H1 (cell line): Measurements from ENCODE around the gene WDFY4. TPM values are rescaled to one million over a fixed set of nuclear protein-coding genes. Genes with fewer than 3 reads are reported as not detected.

ENCODE experiments used
- CTCF ChIA-PET: fragments of 300-600 bp; sonication (Branson Sonifier 250); formaldehyde crosslinking; loops from one replicate; lab custom pipeline; 2021; ENCODE audit not compliant: partially characterized antibody; lab: Charles Lee
- POLR2A ChIA-PET: fragments of 300-600 bp; sonication (Branson Sonifier 250); formaldehyde crosslinking; loops from one replicate; lab custom pipeline; 2021; ENCODE audit warnings: inconsistent platforms; ENCODE audit not compliant: partially characterized antibody; lab: Charles Lee
- DNase-seq, 2 experiments: peaks; one replicate each; pipeline versions ENCODE4 v3.0.0 to v3.0.0-alpha.2; 2010 to 2022; ENCODE audit warnings: low spot score in 2 of 2, low read depth in 1 of 2, mixed read lengths in 1 of 2
- FAIRE-seq: peaks from 2 replicates; lab custom pipeline; 2011; peaks lifted over from hg19 to GRCh38; lab: Jason Lieb, UNC
- H2AFZ ChIP-seq: 2 replicates; pipeline ENCODE4 v1.8.1; 2012; ENCODE audit warnings: low read length, inconsistent platforms
- H2AK5ac ChIP-seq: 2 replicates; pipeline ENCODE4 v1.6.1; 2013; ENCODE audit warnings: low read depth, low read length
- H2BK120ac ChIP-seq: replicated peaks from 2 replicates; pipeline ENCODE3; 2013; ENCODE audit warnings: low read depth, low read length, inconsistent platforms
- H2BK12ac ChIP-seq: 2 replicates; pipeline ENCODE4 v1.6.1; 2013; ENCODE audit warnings: low read depth, low read length
- H2BK15ac ChIP-seq: 2 replicates; pipeline ENCODE4 v1.6.1; 2013; ENCODE audit warnings: low read length
- H2BK20ac ChIP-seq: 2 replicates; pipeline ENCODE4 v1.6.1; 2013; ENCODE audit warnings: low read length
- H2BK5ac ChIP-seq: 2 replicates; pipeline ENCODE4 v1.6.1; 2013; ENCODE audit warnings: low read depth, low read length
- H3K14ac ChIP-seq: 2 replicates; pipeline ENCODE4 v1.6.1; 2013; ENCODE audit warnings: inconsistent platforms; ENCODE audit not compliant: insufficient read length
- H3K18ac ChIP-seq: 2 replicates; pipeline ENCODE4 v1.6.1; 2013; ENCODE audit warnings: low read length; ENCODE audit errors: extremely low read depth
- H3K23ac ChIP-seq: 2 replicates; pipeline ENCODE4 v1.6.1; 2013; ENCODE audit warnings: inconsistent platforms; ENCODE audit not compliant: insufficient read length
- H3K23me2 ChIP-seq: 2 replicates; pipeline ENCODE4 v1.6.1; 2013; ENCODE audit warnings: low read depth, low read length
- H3K27ac ChIP-seq: 2 replicates; pipeline ENCODE4 v1.6.1; 2011; ENCODE audit warnings: low read depth, low read length, inconsistent platforms
- H3K27me3 ChIP-seq, 4 experiments: replicated peaks in 1 of 4; 1 replicate in 1 of 4; 2 replicates in 3 of 4; pipeline versions ENCODE4 v1.6.1 to v1.8.1; 2011 to 2013; ENCODE audit warnings: low read length in 3 of 4, mild to moderate bottlenecking in 3 of 4, inconsistent platforms in 2 of 4, mixed read lengths in 2 of 4, moderate library complexity in 1 of 4; ENCODE audit not compliant: control insufficient read depth in 3 of 4, insufficient read depth in 3 of 4; ENCODE audit errors: extremely low read depth in 1 of 4
- H3K36me3 ChIP-seq, 4 experiments: 2 replicates each; pipeline versions ENCODE4 v1.6.1 to v1.8.1; 2011 to 2013; ENCODE audit warnings: mild to moderate bottlenecking in 4 of 4, low read length in 3 of 4, moderate library complexity in 2 of 4, control low read depth in 1 of 4, inconsistent platforms in 1 of 4; ENCODE audit not compliant: insufficient read depth in 4 of 4, control insufficient read depth in 2 of 4
- H3K4ac ChIP-seq: replicated peaks from 2 replicates; pipeline ENCODE3; 2013; ENCODE audit warnings: low read length, low read depth, mixed read lengths, inconsistent platforms; ENCODE audit not compliant: insufficient read length
- H3K4me1 ChIP-seq, 4 experiments: replicated peaks in 1 of 4; 1 replicate in 1 of 4; 2 replicates in 3 of 4; pipeline versions ENCODE4 v1.6.1 to v1.8.1; 2011 to 2013; ENCODE audit warnings: low read length in 3 of 4, inconsistent platforms in 2 of 4, mixed read lengths in 1 of 4; ENCODE audit not compliant: insufficient read depth in 4 of 4, control insufficient read depth in 3 of 4
- H3K4me2 ChIP-seq, 2 experiments: 2 replicates each; pipeline versions ENCODE4 v1.6.1 to v1.8.1; 2011 to 2013; ENCODE audit warnings: low read depth in 2 of 2, low read length in 2 of 2, control low read depth in 1 of 2, inconsistent platforms in 1 of 2, mild to moderate bottlenecking in 1 of 2; ENCODE audit not compliant: insufficient read depth in 1 of 2
- H3K4me3 ChIP-seq, 4 experiments: fragments of 200-600, 300-600 bp in 1 of 4; sonication (generic), shearing (Covaris generic), sonication (Bioruptor Twin) in 1 of 4; 2 replicates each; pipeline versions ENCODE4 v1.5.1 to v1.8.1; 2011 to 2016; ENCODE audit warnings: low read length in 4 of 4, low read depth in 3 of 4, control low read depth in 2 of 4, inconsistent platforms in 2 of 4, mild to moderate bottlenecking in 2 of 4, mixed read lengths in 1 of 4, moderate library complexity in 1 of 4; ENCODE audit not compliant: insufficient read depth in 2 of 4; ENCODE audit errors: extremely low read depth in 1 of 4
- H3K56ac ChIP-seq: replicated peaks from 2 replicates; pipeline ENCODE3; 2013; ENCODE audit warnings: low read depth, mild to moderate bottlenecking, mixed read lengths, low read length, inconsistent platforms; ENCODE audit not compliant: insufficient read length
- H3K79me1 ChIP-seq: 2 replicates; pipeline ENCODE4 v1.6.1; 2013; ENCODE audit warnings: low read depth, low read length, control low read depth
- H3K79me2 ChIP-seq, 2 experiments: 2 replicates each; pipeline versions ENCODE4 v1.6.1 to v1.8.1; 2012 to 2013; ENCODE audit warnings: low read length in 2 of 2, mild to moderate bottlenecking in 2 of 2, inconsistent platforms in 1 of 2; ENCODE audit not compliant: insufficient read depth in 2 of 2, control insufficient read depth in 1 of 2
- H3K9ac ChIP-seq, 4 experiments: replicated peaks in 1 of 4; 1 replicate in 1 of 4; 2 replicates in 3 of 4; pipeline versions ENCODE4 v1.6.1 to v1.8.1; 2011 to 2013; ENCODE audit warnings: low read depth in 3 of 4, low read length in 3 of 4, control low read depth in 2 of 4, mild to moderate bottlenecking in 2 of 4, moderate library complexity in 2 of 4, inconsistent platforms in 1 of 4; ENCODE audit errors: extremely low read depth in 1 of 4
- H3K9me3 ChIP-seq, 2 experiments: 2 replicates each; pipeline versions ENCODE4 v1.6.1 to v1.8.1; 2012 to 2013; ENCODE audit warnings: mild to moderate bottlenecking in 2 of 2, moderate library complexity in 2 of 2, control low read depth in 1 of 2, inconsistent platforms in 1 of 2, low read depth in 1 of 2, low read length in 1 of 2, mixed read lengths in 1 of 2; ENCODE audit not compliant: insufficient read depth in 2 of 2
- H4K20me1 ChIP-seq, 2 experiments: replicated peaks in 1 of 2; 2 replicates each; pipeline versions ENCODE3 to v1.8.1; 2011 to 2013; ENCODE audit warnings: inconsistent platforms in 2 of 2, low read length in 2 of 2, mild to moderate bottlenecking in 1 of 2; ENCODE audit not compliant: insufficient read depth in 2 of 2, control insufficient read depth in 1 of 2
- H4K5ac ChIP-seq: 2 replicates; pipeline ENCODE4 v1.6.1; 2013; ENCODE audit warnings: low read length, low read depth, mixed read lengths, inconsistent platforms; ENCODE audit not compliant: insufficient read length
- H4K8ac ChIP-seq: 2 replicates; pipeline ENCODE4 v1.8.0; 2013; ENCODE audit warnings: mild to moderate bottlenecking, moderate library complexity, low read length, inconsistent platforms; ENCODE audit not compliant: insufficient read depth; ENCODE audit errors: extremely low read depth
- H4K91ac ChIP-seq: replicated peaks from 2 replicates; pipeline ENCODE3; 2013; ENCODE audit warnings: low read length, mixed read lengths, inconsistent platforms; ENCODE audit not compliant: insufficient read length
- CHD2 ChIP-seq: IDR thresholded peaks from 2 replicates; pipeline ENCODE4 v1.6.1; 2012; ENCODE audit warnings: low read length, improper control_type of control experiment
- GTF2F1 ChIP-seq: IDR thresholded peaks from 2 replicates; pipeline ENCODE4 v1.6.1; 2012; ENCODE audit warnings: low read depth, low read length, improper control_type of control experiment, borderline replicate concordance
- KDM4A ChIP-seq: IDR thresholded peaks from one replicate; pipeline ENCODE4 v1.7.1; 2012; ENCODE audit warnings: low read depth, mild to moderate bottlenecking, moderate library complexity, low read length, inconsistent platforms; ENCODE audit not compliant: severe bottlenecking
- TAF1 ChIP-seq: IDR thresholded peaks from 2 replicates; pipeline ENCODE4 v1.6.1; 2011; ENCODE audit warnings: mild to moderate bottlenecking, low read depth, low read length
- TEAD4 ChIP-seq: IDR thresholded peaks from 2 replicates; pipeline ENCODE4 v1.6.1; 2012; ENCODE audit warnings: low read depth, low read length, inconsistent platforms, mixed read lengths
- WGBS, 2 experiments: shearing (Covaris generic) in 1 of 2; methylation state at CpG; one replicate each; pipeline versions ENCODE4 v1.1.6 to v1.1.7; 2013 to 2015; ENCODE audit warnings: low lambda C conversion rate in 2 of 2, mixed read lengths in 2 of 2, inconsistent platforms in 1 of 2, low coverage in 1 of 2, missing lambda C conversion rate in 1 of 2; ENCODE audit not compliant: insufficient replicate concordance in 2 of 2, insufficient coverage in 1 of 2, insufficient read length in 1 of 2; ENCODE audit errors: extremely low coverage in 1 of 2, missing lambda C conversion rate in 1 of 2; 5-methylcytosine and 5-hydroxymethylcytosine counted together
- polyA plus RNA-seq, 7 experiments: library from polyadenylated mRNA; depleted of rRNA in 3 of 7; stranded (reverse) in 5 of 7; unstranded in 2 of 7; fragments of >200 nt in 5 of 7; fragments of 200-250 nt in 2 of 7; gene quantifications; 1 replicate in 5 of 7; 2 replicates in 1 of 7; 4 replicates in 1 of 7; pipeline versions ENCODE4 v1.2.1 to v1.2.3, GENCODE V29; 2011 to 2013; ENCODE audit warnings: missing spikeins in 2 of 7, mixed read lengths in 2 of 7
- total RNA-seq: library from RNA; stranded (reverse); fragmentation: NEBNext Ultra II Directional; extraction: Animal tissue kit (Norgen Biotek cat#: 25700); gene quantifications from 2 replicates; pipeline ENCODE4 v1.2.1, GENCODE V29; 2021

The WDFY4 gene
- total and polyA plus RNA-seq, 2 of the 8 experiments (the other 6 are each of a cell fraction or from before 2014, with no cell fraction given) = not detected

- DNase-seq = no peak
- Histone ChIP-seq H4K8ac (no peak overlapping the region), H2BK15ac (no peak overlapping the region), H3K18ac (no peak overlapping the region), H3K27ac (no peak overlapping the region), H3K23me2 (no peaks in the 10 kb centered on the region), H2AFZ (no peak overlapping the region), H3K4me1 (no peaks in the 10 kb centered on the region), H2AK5ac (no peak overlapping the region), H3K4me2 (no peak overlapping the region), H3K79me1 (no peaks in the 10 kb centered on the region), H3K27me3 (no peaks in the 10 kb centered on the region), H3K9ac (no peak overlapping the region), H2BK5ac (no peak overlapping the region), H3K23ac (no peak overlapping the region), H3K9me3 (no peaks in the 10 kb centered on the region), H3K56ac (no peak overlapping the region), H3K79me2 (no peaks in the 10 kb centered on the region), H4K20me1 (no peaks in the 10 kb centered on the region), H3K4ac (no peak overlapping the region), H2BK120ac (no peak overlapping the region), H3K4me3 (no peak overlapping the region), H2BK12ac (no peak overlapping the region), H3K36me3 (no peaks in the 10 kb centered on the region), H3K14ac (no peak overlapping the region), H4K5ac (no peak overlapping the region), H2BK20ac (no peak overlapping the region), H4K91ac (no peak overlapping the region)
- ChIA-PET CTCF (interaction anchor here (0.9 to 2.4 kb wide), 5 partner anchors 11 to 63 kb away, joined by 3 to 9 read pairs (median 3); no protein-coding TSS in a partner anchor), POLR2A (no interaction called here)
- 79% methylated on average over 3 of the region's 3 CpGs; no CpG with 5 or more reads in 1 of the 2 experiments for WGBS, 2 experiments
- TF ChIP-seq TAF1 (no peak), KDM4A (no peak), TEAD4 (no peak), CHD2 (no peak), GTF2F1 (no peak)
- FAIRE-seq = no peak
These were observed 43.2 kb downstream of the WDFY4 start for GRCh38 chr10:48727866-48728265.
